GM19099 (cell line): Measurements from ENCODE around the gene RASSF5.

ENCODE experiments used
- POLR2A ChIP-seq: IDR thresholded peaks from 3 replicates; pipeline ENCODE4 v1.6.1; 2011; ENCODE audit warnings: low read depth; ENCODE audit not compliant: insufficient read length; ENCODE audit errors: extremely low read depth

Gene RASSF5

DNA sequence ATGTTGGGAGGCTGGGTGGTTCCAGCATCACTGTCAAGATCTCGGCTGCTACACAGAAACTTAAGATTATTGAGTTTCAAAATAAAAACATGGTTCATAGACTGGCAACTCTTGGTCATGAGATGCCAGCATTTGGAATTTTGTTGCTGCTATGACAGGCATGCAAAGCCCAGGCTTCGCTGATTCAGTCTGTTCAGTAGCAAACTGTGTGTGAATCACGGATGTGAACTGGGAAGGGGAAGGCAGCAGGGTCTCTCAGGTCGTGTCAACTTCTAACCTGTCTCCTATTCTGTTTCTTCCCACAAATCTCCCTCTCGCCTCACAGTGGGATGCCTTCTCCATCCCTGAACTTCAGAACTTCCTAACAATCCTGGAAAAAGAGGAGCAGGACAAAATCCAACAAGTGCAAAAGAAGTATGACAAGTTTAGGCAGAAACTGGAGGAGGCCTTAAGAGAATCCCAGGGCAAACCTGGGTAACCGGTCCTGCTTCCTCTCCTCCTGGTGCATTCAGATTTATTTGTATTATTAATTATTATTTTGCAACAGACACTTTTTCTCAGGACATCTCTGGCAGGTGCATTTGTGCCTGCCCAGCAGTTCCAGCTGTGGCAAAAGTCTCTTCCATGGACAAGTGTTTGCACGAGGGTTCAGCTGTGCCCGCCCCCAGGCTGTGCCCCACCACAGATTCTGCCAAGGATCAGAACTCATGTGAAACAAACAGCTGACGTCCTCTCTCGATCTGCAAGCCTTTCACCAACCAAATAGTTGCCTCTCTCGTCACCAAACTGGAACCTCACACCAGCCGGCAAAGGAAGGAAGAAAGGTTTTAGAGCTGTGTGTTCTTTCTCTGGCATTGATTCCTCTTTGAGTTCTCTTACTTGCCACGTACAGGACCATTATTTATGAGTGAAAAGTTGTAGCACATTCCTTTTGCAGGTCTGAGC is 79.4 kb downstream of the RASSF5 start:
- no peak for TF ChIP-seq POLR2A

- peak; percentile 9 for TF ChIP-seq POLR2A
Measured at GRCh38 chr1:206587904-206588303, 80.6 kb downstream of the RASSF5 start.

- TF ChIP-seq POLR2A, result no peak
Measured at GRCh38 chr1:206588492-206588891, 81.2 kb downstream of the RASSF5 start.

GRCh38 chr1:206589206-206589605 is 81.9 kb downstream of the RASSF5 start:
- TF ChIP-seq POLR2A, result no peak

DNA sequence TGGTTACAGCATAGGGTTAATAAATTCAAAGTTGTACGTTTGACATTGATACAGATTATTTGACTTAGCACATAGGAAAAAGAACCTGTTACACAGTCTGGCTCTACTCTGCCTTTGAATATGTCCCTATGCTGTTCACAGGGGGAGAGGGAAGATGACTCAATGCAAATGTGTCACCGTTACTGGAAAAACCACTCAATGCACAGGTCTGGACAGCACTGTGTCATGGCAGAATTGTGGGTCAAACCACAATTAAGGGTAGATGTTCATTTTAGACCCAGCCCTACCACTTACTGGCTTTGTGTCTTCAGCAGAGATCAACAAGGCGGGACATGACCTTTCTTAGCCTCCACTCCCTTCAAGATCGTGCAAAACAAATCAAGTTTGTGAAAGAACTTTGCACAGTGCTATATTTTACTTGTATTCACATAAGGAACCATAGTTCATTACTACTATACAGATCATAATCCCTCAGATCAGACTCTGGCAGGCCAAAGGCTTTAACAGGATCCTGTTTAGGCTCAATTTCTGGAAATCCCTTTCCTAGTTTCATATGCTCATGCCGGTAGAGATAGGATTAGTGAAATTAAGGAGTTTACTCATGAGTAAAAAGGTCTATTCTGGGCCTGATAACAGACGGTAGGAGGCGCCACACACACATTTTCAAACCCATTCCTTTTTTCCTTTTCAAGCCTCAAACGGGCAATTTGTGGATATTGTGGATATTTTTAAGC is 82.9 kb downstream of the RASSF5 start:
- peak; percentile 7 for TF ChIP-seq POLR2A

DNA sequence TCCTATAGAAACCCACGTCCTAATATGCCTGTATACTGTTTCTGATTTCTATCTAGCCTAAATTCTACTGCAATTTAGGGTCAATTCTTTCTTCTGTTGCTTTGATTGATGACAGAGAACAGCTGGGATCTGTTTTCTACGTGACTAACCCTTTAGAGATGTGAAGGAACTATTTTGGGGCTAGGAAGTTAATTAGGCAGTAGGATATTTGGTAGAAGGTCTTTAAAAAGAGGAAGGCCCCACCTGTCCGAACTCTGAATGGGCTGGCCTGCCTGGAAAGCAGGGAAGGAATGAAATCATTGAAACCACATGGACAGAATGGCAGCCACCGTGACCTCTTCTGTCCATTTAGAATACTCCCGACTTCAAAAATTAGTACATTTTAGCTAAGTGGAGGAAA is 83.9 kb downstream of the RASSF5 start:
- TF ChIP-seq POLR2A, result no peak

GRCh38 chr1:206591696-206592095 is 84.4 kb downstream of the RASSF5 start:
- no peak for TF ChIP-seq POLR2A

- no peak for TF ChIP-seq POLR2A
Measured at GRCh38 chr1:206593351-206593925, 86.1 kb downstream of the RASSF5 start.

DNA sequence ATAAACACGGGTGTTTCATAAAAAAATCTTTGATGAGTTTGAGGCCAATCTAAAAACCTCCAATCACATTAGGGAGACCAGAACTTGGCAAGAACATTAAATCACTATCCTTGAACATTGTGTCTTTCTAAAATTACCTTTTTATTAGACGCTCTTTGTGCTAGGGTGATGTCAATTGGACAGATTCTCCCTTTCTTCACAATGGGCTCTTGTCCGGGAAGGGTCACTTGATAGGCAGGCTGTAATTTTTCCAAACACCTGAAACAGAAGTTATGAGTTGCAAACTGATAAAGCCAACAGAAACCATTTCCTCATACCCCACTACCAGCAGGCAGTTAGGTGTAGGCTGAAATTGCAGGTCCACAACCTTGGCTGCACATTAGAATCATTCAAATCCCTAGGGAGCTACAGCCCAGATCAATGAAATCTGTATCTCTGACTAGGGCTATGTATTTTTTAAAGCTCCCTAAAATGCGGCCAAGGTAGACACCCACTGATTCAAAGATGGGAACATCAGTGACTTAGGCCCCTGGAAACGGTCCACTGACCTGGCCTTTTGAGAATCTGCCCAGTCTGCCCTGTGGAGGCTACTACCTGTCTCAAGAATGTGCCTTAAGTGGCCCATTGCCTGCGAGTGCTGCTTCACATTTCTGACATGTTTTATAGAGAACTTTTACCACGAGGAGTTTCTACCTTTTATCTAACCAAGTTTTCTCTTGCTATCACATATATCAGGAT is 88.4 kb downstream of the RASSF5 start:
- TF ChIP-seq POLR2A, result no peak

DNA sequence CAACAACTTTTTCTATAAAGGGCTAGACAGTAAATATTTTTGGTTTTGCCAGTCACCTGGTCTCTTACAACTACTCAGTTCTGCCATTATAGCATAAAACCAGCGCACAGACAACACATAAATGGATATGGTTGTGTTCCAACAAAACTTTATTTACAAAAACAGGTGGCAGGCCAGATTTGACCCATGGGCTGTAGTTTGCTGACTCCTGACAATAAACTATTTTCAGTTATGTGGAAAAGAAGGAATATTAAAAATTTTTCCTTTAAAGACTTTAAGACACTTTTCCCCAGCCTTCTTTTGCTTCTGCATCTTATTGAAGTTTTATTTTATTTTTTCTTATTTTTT is 89.0 kb downstream of the RASSF5 start:
- no peak for TF ChIP-seq POLR2A

DNA sequence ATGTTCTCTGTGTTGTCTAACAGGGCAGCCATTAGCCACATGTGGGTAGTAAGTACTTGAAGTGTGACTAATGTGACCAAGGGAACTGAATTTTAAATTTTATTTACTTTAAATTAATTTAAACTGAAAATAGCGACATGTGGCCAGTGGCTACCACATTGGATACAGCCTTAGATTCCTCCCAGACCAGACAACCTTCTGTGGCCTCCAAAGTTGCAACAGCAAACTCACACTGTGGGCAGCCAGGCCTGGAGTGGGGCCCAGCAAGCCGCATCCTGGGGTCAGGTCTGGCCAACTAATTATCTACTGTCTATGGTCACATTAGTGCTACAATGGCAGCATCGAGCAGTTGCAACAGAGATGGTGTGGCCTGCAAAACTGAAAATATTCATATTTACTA is 93.2 kb downstream of the RASSF5 start:
- TF ChIP-seq POLR2A, result no peak

DNA sequence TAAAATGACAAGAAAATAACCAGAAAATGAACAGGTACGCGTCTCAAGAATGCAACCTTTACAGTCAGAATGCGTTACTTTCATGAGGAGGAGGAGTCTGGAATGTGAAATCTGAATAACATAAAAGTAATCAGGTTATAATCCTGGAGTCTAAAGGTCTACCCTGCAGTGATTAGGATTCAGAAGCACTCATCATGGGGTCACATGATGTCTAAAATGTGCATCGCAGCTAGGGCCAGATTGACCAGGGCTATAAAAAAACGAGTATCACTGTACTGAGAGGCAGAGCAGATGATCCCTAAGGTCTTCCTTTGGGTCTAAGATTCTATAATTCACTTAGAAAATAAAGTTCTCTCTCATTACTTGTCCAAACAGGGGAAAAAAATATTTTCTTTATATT is 97.5 kb downstream of the RASSF5 start:
- TF ChIP-seq POLR2A, result no peak

DNA sequence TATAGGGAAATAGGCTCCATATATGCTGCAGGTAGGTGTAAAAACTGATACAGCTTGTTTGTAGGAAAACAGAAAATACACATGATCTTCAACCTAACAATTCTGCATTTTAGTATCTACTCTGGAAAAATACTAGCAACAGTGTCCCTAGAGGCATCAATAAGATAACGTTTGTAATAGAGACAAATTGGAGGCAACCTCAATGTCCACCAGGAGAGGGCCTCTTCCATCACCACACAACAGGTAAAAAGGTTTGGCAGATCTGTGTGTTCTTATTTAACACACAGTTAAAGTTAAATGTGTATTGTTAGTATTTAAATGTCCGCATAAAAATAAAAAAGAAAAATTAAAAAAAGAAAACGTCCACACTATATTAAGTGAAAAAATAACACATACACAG is 99.5 kb downstream of the RASSF5 start:
- TF ChIP-seq POLR2A, result no peak

- no peak for TF ChIP-seq POLR2A
Measured at GRCh38 chr1:206608108-206608698, 100.9 kb downstream of the RASSF5 start.
